GM18498 (cell line): Measurements from ENCODE around the gene SYTL5.
"Not testable (repeated sequence)": the region's sequence is repeated elsewhere in the genome, so short reads cannot be mapped to it uniquely, and the experiment has no call there.

Experiments
- ATAC-seq: cut with Tn5 transposase; IDR thresholded peaks from one replicate; pipeline ENCODE4 v1.9.1; 2021; ENCODE audit warnings: mild to moderate bottlenecking, moderate library complexity; ENCODE audit not compliant: unreplicated experiment

SYTL5 gene

DNA sequence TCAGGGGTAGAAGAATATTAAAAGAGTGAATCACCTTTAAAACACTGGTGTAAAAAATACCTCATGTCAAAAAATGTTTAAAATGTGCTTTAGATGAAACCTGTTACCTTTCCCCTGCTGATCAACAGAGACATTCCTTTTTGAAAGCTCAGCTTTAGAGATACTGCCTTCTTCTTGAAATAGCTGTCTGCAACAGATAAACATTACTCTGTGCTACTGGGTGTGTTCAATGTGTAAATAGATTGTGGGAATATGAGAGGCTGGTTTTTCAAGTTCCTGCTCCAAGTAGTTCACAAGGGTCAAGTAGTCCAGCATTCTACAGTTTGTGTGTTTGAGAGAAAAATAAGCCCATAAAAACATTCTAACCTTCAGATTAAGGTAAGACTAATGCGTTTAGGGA, at the start of gene SYTL5:
Gene SYTL5 (plus strand): TSS at position 263 of the 400 bp plus-strand sequence. CDS start 27,337 bp downstream, outside the sequence.
- no peak for ATAC-seq

DNA sequence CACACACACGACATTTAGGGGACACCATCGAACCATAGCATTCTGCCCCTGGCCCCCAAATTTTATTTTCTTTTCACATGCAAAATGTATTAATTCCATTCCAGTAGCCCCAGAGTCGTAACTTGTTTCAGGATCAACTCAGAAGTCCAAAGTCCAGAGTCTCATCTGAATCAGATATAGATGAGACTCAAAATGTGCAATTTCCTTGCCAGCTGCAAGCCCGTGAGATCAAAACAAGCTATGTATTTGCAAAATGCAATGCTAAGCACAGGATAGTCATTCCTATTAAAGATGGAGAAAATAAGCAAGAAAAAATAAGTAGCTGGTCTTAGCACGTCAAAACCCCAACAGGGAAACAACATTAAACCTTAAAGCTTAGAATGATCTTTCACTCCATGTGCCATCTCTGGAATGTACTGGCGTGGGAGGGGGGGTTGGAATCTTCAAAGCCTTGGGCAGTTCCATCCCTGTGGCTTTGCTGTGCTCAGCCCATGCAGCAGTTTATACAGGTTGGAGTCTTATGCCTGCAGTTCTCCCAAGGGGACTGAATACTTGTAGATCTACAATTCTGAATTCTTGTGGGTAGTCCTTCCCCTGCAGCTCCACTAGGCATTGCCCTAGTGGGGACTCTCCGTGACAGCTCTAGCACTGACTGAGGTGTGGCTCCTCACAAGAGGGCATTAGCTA, 47.7 kb upstream of the SYTL5 start:
- no peak for ATAC-seq

DNA sequence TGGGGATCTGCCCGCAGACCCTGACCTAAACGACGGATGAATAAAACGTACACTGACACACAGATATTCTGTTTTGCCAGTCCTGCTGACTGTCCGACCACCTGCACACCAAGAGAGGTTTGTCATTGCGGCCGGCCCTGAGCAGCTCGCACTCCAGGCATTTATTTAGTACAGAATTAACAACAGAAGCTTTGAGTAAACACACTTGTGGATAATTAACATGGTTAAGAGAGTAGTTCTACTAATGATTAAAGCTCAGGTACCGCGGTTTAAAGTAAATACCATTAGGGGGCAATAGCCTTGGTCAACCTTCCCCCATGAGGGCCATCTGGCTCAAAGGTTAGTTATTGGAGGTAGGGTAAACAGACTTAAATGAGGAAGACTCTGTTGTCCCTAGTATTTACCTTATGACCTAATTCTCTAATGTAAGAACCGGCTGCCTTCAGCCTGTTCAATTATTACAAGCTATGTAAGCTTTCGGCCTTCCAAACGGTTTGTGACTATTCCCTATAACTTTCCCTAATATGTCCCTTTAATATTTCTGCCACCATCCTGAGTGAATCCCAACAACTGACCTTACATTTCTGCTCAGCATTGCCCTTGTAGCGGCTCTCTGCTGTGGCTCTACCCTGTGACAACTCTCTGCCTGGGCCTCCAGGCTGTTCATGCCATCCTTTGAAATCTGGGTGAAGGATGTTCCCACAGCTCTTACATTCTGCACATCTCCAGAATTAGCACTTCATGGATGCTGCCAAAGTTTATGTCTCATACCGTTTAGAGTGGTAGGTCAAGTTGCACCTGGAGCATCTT, 46.9 kb upstream of the SYTL5 start:
- ATAC-seq, result no peak

DNA sequence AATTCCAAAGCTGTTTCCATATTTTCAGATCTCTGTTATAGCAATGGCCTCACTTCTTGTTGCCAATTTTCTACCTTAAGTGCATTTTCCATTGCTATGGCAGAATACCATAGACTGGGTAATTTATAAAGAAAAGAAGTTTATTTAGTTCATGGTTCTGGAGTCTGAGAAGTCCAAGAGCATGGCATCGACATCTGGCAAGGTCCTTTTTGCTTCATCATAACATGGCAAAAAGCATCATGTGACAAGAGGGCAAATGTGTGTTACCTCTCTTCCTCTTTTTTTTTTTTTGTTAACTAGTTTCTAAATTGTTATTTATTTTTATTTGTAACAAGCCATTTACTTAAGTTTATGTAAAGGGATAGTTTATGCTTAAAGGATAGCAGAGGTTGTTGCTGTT, 45.2 kb upstream of the SYTL5 start:
- no peak for ATAC-seq

DNA sequence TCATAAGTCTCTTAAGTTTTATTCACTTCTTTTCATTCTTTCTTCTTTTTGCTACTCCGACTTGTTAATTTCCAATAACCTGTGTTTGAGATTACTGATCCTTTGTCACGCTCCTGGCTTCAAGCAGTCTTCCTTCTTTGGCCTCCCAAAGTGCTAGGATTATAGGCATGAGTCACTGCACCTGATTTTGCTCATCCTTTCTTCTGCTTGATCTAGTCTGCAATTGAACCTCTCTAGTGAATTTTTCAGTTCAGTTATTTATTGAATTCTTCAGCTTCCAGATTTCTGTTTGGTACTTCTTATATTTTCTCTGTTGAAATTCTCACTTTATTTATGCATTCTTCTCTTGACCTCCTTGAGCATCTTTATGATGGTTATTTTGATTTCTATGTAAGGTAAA, 38.6 kb upstream of the SYTL5 start:
- no peak for ATAC-seq

DNA sequence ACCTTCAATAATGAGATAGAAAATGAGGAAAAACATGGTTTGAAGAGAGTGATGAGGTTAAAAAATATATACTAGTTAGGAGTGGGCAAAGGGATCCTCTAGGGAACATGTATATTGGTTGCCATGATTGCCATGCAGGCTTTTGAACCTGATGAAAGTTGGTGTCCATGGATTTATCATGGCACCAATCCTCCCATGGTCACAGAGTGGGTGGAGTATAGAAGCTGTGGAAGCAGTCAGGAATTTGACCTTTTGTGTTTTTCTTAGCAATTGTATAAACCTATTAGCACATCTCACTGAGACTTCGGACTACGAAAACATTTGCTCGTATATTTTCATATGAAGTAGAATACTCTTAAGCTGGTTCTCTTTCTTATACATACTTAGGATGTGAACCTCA, 30.9 kb upstream of the SYTL5 start:
- ATAC-seq, result no peak

DNA sequence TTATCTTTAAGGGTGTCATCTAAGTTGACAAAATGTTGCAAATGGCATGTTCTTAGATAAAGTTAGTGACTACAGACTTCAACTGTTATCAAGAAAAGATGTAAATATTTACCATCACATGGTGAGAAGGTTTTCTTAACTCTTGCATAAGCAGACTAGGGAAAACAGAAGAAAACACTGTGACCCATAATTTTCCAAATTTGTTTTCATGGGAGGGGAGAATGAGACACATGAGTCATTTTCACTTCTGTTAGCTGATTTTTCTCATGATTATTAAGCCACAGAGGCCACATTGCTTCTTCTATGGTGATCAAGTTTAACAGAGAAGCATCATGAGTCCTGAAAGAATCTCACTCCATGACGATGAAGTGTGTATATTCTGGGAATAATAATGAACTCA, 30.2 kb upstream of the SYTL5 start:
- no peak for ATAC-seq

DNA sequence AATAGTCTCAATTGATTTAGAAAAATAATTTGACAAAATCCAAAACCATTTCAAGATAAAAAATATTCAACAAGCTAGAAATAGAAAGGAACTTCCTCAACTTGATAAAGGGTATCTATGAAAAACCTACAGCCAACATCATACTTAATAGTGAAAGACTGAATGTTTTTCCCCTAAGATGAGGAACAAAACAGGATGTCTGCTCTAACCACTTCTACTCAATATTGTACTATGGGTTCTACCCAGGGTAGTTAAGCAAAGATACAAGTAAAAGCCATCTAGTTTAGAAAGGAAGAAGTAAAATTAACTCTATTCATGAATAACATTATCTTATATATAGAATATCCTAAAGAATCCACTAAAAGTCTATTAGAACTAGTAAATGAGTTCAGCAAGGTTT, 21.5 kb upstream of the SYTL5 start:
- no peak for ATAC-seq

DNA sequence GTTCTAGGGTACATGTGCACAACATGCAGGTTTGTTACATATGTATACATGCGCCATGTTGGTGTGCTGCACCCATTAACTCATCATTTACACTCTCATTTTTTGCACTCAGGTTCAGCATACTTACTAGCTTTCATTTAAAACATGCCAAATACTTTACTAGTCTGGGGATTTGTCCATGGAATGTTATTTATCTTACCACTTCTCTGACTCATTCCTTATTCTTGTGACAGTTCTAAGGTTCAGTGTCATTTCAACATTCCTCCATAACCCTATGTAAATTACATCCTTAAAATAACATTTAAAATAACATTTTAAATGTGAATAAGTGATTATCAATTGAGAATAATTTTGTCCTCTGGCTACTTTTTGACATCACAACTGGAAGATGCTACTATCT, 19.5 kb upstream of the SYTL5 start:
- no peak for ATAC-seq

DNA sequence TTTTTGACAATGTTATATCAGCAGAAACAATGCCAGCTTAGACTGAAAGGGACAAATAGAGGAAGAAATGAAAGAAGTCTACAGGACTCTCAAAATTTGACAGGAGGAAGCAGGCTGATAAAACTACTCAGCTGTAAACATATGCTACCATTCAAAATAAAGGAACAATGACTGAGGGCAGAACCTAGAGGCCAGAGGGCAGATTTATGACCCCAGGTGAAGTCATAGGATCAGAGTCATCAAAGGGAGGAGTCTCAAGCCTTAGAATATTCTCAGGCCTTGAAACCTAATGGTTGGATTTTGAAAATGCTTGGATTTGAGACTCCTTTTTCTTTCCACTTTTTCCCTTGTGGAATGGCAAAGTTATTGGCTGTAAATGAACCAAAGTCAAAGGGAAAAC, 17.0 kb upstream of the SYTL5 start:
- ATAC-seq, result no peak

DNA sequence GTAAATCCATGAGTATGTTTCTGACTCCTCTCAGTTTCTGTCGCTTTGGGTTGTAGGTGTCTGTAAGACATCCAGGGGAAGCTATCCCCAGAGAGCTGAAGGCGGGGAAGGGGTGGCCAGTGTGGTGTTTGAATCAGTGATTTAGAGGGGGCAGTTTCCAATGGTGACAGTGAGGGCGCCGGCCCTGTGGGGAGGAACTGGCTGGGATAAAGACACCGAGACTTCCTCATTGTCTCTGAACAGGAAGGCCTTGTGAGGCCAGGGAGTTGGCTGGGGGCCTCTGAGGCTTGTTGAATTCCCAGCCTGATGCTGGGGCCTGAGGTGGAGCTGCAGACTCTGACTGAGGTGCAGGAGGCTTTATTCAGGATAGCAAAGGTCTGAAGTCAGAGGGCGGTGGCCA, 15.1 kb upstream of the SYTL5 start:
- not testable (repeated sequence) for ATAC-seq

DNA sequence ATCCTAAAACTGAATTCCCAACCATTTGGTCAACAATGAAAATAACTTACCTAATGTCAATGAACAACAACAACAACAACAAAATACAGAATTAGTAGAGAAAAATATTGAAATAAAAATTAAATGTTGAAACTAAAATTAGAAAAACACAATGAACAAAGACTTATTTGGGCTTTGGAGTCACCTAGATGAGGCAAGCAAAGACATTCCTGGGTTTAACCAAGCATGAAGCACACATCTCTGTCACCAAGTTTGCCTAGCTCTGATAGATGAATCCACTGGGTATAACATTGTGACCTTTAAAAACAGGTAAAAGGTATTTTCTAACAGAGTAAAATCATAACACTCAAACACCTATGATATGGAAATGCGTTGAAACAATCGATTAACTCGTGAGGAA, 13.2 kb upstream of the SYTL5 start:
- no peak for ATAC-seq

DNA sequence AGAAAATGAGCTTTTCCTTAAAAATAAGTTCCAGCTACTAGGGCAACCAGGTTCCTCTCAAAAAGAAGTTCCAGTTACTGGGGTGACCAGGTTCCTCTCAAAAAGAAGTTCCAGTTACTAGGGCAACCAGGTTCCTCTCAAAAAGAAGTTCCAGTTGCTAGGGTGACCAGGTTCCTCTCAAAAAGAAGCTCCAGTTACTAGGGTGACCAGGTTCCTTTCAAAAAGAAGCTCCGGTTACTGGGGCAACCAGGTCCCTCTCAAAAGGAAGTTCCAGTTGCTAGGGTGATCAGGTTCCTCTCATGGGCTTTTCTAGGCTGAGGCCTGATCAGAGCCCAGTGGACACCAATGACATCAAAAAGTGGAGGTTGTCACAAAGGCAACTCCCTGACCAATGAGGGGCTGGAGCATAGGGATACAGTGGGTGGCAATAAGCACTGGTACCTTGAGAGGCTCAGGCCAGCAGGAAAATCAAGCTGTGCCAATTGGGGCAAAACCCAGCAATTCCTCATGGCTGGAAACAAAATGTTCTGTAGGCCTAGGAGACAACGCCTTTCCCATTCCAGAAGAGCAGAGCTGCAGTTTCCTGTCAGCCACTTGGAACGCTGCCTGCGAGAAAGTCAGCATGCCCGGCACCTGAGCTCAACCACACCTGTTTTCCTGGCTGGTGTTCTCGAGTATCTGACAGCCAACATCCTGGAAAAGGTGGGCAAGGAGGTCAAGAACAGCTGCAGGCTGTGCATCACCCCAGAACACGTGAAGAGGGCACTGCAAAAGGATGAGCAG, 12.3 kb upstream of the SYTL5 start:
- ATAC-seq, result peak; percentile 86

DNA sequence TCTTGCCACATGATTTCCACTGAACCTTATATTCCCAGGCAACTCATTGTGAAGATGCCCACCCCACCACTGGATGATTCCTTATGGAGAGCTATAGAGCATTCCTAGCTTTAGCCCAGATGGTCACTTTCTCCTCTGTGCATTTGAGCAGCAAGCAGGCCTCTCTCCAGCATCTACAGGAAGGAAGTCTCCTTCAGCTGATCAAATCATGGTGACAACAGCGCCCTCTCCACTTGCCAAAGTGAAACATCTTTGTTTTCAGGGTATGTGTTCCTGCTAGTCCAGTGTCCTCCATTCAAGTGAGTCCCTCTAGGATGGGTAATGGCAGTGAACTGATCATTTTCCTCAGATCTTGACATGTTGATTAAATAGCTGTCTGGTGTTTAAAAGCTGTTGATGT, 10.9 kb upstream of the SYTL5 start:
- no peak for ATAC-seq

DNA sequence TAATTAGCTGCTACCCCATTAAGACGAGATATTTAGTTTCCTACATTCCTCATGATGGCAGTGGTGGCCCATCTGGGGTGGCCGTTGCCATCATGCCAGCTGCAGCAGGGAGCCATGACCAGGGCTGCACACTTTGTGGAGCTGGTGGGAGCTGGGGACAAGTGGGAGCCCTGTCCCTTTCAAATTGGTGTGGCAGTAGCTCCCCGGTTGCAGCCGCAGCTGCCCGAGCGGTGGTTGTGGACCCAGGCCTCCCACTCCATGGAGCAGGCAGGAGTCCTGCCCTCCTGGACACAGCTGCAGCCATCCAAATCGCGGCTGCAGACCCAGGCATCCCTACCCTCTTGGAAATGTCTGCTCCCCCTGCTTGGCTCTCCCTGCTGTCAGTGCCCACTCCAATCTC, 9.3 kb upstream of the SYTL5 start:
- no peak for ATAC-seq

DNA sequence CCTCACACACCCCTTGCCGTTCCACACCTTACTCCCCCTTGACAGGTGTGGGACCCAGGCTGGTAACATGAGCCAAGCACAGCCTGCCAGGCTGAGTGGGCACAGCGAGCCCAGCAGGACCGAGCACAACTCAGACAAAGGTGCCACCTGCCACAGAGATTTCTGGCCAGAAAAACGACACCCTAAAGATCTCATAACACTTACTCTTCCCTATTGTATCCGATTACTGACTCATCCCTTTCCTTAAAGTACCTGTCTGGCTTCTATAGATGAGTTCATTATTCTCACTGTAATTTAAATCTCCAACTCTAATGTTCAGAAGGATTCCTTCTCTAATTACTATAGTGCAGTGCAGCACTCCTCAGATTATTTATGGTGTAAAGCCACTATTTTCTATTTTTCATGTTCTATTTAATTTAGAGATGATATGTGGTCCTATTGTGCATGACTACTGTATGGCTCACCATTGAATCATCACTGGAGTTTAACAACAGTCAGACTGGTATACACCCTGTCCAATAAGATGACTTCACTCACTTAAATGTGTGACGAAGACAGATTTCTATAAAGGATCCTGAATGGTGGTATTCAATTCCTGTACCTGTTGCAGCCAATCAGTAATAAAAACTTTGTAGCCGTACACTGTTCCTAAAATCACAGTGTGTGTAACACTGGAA, 7.6 kb upstream of the SYTL5 start:
- no peak for ATAC-seq

DNA sequence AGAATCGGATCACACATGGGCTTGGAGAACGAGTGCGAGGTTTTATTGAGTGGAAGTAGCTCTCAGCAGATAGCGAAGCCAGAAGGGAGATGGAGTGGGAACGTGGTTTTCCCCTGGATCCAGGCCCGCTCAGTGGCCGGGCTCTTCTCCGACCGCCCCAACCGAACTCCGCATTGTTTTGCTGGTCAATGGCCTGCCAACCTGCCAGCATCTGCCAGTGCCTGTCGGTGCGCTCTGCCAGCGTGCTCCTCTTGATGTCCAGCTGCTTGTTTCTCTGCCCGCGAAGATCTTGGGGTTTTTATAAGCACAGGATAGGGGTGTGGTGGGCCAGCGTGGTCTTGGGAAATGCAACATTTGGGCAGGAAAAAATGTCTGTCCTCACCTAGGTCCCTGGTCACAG, 5.6 kb upstream of the SYTL5 start:
- no peak for ATAC-seq

DNA sequence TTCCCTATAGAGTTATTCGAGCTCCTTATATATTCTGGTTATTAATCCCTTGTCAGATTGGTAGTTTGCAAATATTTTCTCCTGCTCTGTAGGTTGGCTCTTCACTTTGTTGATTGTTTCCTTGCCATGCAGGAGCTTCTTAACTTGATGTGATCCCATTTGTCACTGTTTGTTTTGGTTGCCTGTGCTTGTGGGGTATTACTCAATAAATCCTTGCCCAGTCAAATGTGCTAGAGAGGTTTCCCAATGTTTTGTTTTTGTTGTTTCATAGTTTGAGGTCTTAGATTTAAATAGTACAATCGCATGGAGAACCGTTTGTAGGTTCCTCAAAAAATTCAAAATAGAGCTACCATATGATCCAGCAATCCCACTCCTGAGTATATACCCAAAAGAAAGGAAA, 2.3 kb upstream of the SYTL5 start:
- no peak for ATAC-seq

DNA sequence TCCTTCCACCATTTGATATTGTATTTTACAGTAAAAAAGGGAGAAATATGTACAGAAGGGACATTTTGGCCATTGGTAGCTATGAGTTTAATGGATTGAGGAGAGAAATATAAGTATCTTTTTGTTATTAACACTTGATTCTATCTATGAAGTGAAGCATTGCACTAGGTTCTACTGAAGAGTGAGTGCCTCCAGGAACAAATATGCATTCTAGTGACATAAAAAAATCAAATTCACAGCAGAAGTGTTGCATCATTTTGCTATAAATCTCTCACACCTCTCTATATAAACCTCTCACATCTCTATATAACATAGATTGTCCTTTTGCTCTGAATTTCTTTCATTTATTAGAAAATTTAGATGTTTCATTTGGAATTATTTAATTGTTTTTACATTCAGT, 425 bp downstream of the SYTL5 start:
- ATAC-seq, result no peak

DNA sequence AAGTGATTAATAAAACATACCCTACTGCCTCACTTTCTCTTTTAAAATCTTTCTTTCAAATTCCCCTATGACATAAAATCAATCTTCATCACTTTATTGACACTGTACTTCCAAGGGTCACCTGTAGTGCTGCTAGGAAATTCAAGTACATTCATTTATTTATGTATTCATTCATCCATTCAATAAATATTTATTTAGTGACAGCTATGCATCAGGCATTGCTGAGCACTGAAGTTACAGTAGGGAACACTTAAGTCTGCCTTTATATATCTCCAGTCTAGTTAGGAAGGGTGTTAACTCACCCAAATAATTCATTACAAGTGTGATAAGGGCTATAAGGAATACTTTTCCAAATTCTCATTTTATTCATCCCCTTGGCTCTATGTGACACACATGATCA, 2.3 kb downstream of the SYTL5 start:
- ATAC-seq, result no peak

DNA sequence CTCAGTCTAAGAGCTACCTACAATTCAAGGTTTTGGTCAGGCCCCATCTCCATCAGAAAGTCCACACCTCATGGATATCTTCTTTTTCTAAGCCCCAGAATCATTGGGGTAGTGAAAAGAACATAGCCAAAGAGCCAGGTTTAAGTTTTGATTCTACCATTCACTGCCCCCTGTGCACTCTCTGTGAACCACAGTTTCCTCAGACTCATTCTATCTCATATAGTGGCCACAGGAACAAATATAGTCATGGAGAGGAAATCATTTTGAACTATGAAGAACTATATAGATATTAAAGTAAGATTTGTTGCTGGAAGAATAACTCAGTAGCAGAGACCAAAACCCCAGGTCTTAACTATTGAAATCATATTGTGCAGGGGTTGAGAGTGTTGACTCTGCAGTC, 3.3 kb downstream of the SYTL5 start:
- ATAC-seq, result no peak
